ENCODE results near the gene GORASP2.
"Not testable (repeated sequence)": the region's sequence is repeated elsewhere in the genome, so short reads cannot be mapped to it uniquely, and the experiment has no call there.

GORASP2 gene

DNA sequence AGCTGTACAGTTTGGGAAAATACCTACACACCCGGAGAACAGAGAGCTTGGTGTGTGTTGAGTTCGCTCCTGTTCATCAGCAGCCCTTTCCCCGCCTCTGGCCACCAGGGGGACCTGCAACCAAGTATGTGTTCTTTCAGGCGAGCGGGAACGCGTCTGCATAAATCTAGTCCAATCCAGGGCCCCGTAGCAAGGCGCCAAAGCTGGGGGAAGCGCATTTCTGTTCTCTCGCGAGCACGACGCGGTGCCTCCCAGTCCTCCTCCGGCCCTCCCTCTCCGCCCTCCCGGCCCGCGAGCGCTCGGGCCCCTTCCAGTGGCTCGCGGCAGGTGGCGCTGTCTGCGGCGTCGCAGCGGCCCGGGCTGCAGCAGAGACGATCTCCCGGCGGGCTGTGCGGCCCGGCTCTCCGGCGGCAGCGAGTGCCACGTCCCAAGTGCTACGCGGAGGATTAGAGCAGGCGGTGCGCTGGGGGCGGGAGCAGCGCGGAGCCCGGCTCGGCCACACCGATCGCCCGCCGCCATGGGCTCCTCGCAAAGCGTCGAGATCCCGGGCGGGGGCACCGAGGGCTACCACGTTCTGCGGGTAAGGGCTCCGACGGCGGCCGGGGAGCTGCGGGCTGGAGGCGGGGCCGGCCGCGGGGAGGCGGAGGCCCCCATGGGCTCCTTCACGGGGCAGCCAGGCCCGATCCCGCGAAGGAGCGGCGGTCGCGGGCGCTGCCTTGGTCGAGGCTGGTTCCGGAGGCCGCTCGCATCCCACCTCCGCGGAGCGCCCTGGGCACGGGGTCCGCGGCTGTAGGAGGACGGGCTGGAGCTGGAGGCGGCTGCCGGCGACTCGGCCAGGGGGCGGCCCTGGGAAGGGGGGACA lies at the start of gene GORASP2:
Gene GORASP2 (plus strand): TSS at position 430 of the 862 bp plus-strand sequence. CDS start 88 bp downstream, at position 518.
- peak; percentile 94 to 96 for DNase-seq (ENCODE audit: low read depth in 2 of 2, low spot score in 1 of 2)

DNA sequence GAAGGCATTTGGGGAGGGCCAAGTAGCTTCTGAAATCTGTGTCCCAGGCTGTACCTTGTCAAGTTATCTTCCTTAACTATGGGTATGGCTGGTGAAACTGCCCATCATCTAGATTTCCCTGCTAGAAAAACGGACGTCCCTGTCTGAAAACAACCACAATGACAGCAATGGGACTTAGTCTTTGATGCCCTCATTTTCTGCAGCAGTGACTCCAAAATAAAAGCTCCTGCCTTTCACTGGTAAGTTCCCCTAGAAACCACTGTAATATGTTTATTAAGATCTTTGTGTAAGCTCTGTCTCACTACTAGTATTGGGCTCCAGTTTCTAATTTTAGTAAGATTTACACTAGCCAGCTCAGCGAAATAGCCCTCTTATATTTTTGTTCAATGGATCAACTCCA lies 47.2 kb upstream of the GORASP2 start:
- DNase-seq (ENCODE audit: low read depth in 2 of 2, low spot score in 1 of 2) = no peak

DNA sequence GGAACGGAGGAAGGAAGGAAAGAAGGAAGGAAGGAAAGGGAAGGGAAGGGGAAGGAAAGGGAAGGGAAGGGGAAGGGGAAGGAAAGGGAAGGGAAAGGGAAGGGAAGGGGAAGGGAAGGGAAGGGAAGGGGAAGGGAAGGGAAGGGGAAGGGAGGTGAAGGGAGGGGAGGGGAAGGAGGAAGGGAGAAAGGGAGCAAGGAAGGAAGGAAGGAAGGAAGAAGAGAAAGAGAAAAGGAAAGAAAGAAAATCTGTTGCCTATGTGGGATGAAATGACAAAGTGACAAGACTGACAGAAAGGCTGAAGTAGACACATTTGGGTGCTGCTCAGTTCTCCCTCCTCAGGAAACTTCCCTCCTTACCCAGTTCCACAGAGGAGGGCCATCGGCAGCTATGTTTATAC lies 46.3 kb upstream of the GORASP2 start:
- no peak for DNase-seq (ENCODE audit: low read depth in 2 of 2, low spot score in 1 of 2)

DNA sequence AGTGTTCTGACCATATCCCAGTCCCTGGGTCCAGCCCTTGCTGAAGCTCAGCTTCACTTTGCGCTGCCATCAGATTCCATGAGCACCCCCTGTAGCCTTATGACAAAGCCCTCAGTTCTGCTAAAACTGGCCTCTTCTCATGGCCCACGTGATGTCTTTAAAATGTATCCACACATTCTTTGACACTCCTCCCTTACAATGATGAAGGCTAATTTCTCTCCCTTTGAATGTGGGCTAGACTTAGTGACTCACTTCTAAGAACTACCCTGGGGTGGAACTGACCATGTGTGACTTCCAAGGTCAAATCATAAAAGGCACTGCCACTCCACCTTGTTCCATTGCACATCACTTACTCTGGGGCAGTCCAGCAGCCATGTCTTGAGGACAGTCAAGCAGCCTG lies 45.4 kb upstream of the GORASP2 start:
- no peak for DNase-seq (ENCODE audit: low read depth in 2 of 2, low spot score in 1 of 2)

DNA sequence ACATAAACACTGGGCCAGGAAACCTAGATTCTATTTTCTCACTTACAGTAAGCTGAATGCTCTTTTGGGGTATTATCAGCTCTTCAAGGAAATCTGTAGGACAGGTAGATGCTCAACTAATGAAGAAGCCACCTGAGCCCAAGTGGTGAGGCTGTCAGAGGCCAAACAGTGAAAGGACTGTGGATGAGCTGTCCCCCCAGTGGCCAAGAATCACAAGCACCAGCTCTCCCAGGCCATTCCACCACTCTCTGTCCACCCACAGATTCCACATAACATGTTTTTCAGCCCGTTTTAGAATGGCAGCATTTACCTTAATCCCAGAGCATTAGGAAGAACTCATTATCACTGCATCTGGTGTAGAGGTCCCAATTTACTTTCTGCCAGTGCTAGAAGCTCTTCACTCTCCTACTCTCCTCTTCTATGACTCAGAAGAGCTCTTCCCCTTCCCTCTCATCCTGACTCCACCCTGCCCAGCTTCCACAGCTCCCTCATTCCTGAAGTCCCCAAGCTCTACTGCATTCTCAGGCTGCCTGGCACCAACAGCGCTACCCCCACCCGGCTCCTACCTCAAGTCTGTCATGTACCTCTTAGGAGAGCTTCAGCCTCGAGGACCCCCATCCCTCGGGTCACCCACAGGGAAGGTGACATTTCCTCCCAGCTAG lies 43.8 kb upstream of the GORASP2 start:
- DNase-seq (ENCODE audit: low read depth in 2 of 2, low spot score in 1 of 2) = no peak

DNA sequence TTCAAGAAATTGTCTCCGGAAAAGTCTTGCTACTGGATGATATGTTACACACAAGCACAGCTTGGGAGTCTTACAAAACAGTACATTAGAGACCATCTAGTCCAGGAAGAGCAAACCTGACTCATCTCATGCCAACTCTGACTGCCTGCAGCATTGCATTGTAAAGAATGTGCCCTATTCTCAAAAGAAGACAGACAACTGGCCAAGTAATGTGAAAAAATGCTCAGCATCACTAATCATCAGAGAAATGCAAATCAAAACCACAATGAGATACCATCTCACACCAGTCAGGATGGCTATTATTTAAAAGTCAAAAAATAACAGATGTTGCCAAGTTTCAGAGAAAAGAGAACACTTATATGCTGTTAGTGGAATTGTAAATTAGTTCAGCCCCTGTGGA lies 42.7 kb upstream of the GORASP2 start:
- DNase-seq (ENCODE audit: low read depth in 2 of 2, low spot score in 1 of 2) = no peak

DNA sequence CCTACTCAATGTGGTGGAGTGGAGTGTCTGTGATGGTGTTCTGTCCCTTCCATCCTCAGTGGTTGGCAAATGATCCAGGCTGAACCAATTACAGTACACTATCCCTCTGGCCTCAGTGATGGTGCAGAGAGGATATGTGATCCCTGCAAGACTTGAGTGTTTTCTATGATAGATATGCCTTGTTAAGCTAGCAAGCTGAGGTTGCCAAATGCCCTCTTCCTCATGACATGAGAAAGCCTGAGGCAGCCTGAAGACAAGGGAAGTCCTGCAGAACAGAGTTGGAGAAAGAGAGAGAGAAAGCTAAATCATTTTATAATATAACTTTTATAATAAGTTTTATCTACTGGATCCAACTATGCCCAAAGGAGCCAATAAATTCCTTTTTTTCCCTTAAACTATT lies 41.6 kb upstream of the GORASP2 start:
- no peak for DNase-seq (ENCODE audit: low read depth in 2 of 2, low spot score in 1 of 2)

DNA sequence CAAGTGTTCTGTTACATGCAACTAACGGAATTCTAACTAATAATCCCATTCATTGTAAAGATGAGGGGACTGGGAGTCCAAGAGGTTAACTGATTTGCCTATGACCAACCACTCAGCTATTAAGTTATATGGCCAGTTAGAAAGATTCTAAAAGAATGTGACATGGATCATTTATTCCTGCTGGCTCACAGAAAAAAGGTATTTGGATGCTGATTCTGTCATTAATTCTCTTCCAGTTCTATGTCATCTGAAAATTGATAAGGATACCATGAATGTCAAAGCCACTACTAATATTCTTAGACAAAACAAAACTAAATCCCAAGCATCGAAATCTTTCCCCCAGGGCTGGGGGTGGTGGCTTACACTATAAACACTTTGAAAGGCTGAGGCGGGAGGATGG lies 41.2 kb upstream of the GORASP2 start:
- no peak for DNase-seq (ENCODE audit: low read depth in 2 of 2, low spot score in 1 of 2)

DNA sequence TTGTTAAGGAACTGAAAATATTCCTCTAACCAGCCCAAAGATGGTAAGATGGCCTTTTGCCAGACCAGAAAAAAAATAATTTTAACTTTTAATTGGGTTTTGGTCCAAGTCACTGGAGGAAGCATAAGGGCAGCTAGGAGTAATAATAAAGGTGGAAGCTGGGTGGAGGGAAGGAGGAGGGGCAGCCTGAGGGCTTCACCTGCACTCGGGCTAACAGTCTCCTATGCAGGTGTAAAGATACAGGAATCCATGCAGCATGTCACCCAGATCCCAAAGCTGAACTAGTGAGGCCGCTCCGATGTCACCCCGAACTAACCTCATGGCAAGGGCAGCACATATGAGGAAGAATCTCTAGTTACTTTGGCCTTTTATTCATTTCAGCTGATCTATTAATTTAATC lies 37.2 kb upstream of the GORASP2 start:
- DNase-seq (ENCODE audit: low read depth in 2 of 2, low spot score in 1 of 2) = no peak

DNA sequence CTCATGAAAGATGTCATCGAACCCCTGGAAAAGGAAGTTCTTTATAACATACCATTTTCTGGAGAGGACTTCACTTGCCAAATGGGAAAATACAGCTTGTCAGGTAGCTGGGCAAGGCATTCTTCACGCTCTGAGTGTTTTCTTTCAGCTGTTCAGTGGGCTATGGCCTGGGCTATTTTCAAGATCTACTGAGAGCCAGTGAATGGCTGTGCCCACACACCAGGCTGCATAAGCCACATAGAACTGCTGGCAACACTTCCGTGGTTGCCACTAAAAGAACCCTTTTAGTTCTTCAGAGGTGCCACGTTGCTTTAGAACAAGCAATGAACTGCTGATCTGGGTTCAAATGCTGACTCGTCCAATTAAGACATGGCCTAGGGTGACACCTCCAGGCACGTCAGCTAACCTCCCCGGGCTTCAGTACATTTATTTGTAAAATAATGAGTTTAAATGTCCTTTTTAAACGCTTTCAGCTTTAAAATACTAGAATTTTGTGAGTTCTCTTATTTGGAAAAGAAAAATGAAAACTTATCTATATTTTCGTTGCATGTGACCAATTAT lies 36.6 kb upstream of the GORASP2 start:
- DNase-seq (ENCODE audit: low read depth in 2 of 2, low spot score in 1 of 2) = no peak

DNA sequence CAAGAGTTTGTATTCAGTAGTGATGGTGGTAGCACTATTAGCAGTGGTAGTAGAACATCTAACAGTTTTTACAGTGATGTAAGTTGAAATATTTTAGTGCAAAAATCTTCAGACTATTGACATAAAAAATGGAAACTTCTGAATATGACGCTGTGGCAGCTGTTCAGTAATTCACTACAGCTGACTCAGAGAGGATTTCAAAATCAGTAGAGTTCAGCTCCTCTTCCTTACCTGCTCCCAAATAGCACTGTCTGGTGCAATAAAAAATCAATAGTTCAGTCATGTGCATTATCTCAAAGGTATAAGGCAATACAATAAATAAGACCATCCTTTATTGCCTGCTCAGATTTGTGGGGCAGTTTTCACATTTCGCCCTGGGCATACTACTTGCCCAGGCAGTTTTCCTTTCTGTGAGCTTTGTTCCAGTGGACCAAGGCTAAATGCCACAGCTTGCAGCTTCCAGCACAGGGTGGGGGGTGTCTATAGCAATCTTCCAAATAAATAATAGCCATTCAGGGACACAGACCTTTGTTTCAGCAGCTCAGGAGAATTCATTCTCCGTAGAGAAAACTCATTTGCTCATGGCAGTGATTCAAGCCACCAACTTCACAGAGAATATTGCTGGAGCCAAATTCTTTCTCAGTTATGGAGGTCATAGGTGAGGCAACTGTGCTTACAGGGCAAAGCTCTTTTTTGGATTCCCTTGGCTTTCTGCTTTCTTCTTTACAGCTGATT lies 33.9 kb upstream of the GORASP2 start:
- DNase-seq (ENCODE audit: low read depth in 2 of 2, low spot score in 1 of 2) = no peak

DNA sequence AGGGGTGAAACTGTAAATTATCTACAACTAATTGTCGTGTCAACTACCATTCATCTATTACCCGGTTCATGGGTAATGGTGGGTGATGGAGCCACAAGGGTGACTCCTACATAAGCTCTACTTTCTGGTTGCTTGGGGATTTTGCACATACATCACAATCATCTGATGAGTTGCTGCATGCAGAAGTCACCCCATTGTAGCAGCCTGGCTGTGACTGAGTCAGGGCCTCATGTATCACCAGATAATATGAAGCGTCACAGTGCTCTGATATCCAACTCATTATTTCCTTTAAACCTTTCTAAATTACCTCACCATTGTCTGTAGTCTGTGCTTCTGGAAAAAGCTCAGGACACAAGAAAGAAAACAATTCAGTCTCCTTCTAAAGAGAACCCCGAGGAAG lies 32.4 kb upstream of the GORASP2 start:
- DNase-seq (ENCODE audit: low read depth in 2 of 2, low spot score in 1 of 2) = no peak

DNA sequence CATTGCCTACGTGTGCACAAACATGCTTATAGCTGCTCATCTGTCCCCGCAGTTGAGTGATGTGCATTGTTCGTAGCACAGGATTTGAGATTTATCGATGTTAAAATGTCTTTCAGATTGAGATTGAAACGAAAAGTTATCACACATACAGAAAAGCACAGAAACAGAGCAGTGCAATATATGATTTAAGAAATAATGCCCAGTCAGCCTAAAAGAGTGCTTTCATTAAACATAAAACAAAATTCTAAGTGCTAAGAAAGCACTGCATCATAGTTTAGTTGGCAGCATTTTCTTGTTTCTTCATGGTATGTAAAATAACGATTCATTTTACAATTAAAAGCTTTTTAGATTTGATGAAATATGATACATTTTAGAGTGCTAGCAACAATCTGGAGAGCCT lies 31.9 kb upstream of the GORASP2 start:
- no peak for DNase-seq (ENCODE audit: low read depth in 2 of 2, low spot score in 1 of 2)

DNA sequence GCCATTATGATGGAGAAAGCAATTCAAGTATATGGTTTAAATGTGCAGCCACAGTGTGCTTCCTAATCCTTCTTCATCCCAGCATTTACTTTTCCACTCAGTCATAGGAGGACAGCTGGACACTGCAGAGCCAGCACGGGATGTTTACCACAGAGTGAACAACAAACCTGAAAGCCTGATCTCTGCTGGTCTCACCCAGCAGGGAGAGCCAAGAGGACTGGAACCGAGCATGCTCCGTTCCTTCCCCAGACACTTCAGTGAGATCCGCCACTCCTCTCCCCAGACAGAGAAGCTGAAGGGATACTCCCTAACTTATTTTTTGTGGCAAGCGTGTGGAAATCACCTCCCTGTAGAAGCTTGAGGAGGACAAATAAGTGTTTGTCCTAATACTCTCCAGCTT lies 23.2 kb upstream of the GORASP2 start:
- no peak for DNase-seq (ENCODE audit: low read depth in 2 of 2, low spot score in 1 of 2)

DNA sequence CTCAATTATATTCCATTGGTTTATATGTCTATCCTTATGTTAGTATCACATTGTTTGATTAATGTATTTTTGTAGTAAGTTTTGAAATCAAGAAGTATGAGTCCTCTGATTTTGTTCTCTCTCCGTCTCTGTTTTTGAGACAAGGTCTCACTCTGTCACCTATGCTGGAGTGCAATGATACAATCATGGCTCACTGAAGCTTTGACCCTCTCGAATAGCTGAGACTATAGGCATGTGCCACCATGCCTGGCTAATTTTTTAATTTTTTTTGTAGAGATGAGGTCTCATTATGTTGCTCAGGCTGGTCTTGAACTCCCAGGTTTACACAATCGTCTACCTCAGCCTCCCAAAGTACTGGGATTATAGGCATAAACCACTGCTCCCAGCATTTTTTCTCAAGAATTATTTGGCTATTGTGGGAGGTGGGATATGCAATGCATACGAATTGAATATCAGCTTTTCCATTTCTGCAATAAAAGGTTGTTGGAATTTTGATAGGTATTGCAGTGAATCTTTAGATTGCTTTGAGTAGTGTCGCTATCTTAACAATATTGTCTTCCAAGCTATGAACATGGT lies 17.7 kb upstream of the GORASP2 start:
- no peak for DNase-seq (ENCODE audit: low read depth in 2 of 2, low spot score in 1 of 2)

DNA sequence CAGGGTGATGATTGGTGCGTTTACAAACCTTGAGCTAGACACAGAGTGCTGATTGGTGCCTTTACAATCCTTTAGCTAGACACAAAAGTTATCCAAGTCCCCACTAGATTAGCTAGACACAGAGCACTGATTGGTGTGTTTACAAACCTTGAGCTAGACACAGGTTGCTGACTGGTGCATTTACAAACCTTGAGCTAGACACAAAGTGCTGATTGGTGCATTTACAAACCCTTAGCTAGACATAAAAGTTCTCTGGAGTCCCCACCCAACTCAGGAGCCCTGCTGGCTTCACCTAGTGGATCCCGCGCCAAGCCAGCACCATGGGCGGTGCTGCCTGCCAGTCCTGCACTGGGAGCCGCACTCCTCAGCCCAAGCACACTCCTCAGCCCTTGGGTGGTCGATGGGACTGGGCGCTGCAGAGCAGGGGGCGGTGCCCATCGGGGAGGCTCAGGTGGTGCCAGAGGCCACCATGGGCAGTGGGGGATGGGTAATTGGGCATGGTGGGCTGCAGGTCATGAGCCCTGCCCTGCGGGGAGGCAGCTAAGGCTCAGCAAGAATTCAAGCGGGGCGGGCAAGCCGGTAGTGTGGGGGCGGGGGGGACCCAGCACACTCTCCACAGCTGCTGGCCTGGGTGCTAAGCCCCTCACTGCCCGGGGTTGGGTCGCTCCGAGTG lies 13.9 kb upstream of the GORASP2 start:
- not testable (repeated sequence) for DNase-seq (ENCODE audit: low read depth in 2 of 2, low spot score in 1 of 2)

DNA sequence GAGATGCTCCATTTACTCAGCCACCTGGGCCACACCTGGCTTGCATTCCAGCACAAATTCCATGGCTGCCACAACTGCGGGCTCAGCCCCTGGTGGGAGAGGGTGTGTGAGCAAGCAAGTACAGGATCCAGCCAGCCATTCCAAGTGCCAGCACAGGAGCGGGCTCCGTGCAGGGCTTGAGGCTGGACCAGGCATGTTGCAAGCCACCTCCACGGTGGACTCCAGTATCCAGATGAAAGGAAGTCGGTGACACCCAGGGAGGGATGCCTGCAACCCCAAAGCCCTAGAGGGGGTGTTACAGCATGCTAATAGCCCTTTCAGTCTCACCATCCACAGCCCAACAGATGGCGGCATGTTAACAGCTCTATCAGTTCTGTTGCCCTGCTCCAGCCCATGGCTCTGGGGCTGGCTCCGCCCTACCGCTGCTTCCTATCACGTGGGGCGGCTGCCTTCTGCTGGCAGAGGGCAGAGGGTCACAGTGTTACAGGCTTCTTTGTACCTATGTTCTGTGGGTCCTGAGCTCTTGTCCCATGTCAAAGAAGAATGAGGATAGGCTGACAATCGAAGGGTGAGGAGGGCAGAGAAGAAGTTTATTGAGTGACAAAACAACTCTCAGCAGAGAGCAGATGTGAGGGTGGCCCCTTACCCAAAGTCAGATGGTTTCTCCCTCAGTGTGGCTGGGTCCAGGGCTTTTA lies 11.7 kb upstream of the GORASP2 start:
- DNase-seq (ENCODE audit: low read depth in 2 of 2, low spot score in 1 of 2) = no peak

DNA sequence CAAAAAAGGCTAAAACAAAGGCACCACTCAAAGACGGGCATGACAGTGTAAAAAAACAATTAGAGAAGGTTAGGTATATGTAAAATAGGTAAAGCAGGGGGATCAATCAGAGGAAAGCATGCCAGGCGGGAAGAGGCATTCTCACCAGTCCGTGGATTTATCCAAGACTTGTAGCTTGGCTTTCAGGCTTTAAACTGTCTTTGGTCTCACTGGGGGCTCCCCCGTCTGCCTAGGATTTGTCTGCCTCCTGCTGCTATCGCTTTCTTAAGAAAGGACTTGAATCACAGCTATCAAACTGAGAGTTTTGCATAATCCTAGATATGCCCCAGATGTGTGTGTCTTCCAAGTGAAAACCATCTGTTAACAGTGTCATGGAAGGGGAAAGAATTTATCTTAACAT lies 11.1 kb upstream of the GORASP2 start:
- DNase-seq (ENCODE audit: low read depth in 2 of 2, low spot score in 1 of 2) = no peak

DNA sequence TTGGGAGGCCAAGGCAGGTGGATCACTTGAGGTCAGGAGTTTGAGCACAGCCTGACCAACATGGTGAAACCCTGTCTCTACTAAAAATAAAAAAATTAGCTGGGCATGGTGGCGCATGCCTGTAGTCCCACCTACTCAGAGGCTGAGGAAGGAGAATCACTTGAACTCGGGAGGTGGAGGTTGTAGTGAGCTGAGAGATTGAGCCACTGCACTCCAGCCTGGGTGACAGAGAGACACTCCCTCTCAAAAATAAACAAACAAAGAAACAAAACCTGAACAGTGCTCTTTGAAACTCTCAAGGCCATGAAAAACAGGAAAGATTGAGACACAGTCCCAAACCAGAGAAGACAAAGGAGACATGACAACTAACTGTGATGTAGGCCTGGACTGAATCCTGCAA lies 7.2 kb upstream of the GORASP2 start:
- DNase-seq (ENCODE audit: low read depth in 2 of 2, low spot score in 1 of 2) = not testable (repeated sequence)

All from stimulated activated CD8-positive, alpha-beta memory T cell treated with anti-CD3 and anti-CD28 coated beads, Interleukin-4, amount 100 ng/mL, for 4 hours (primary cell).